Stimulated activated CD4-positive, alpha-beta T cell treated with anti-CD3 and anti-CD28 coated beads, Interleukin-15, amount 100 ng/mL, for 48 hours (primary cell): Measurements from ENCODE around the gene TBX20.

Experiments used
- DNase-seq, 2 donors: peaks; one replicate each; pipeline ENCODE4 v3.0.0-alpha.2; 2020; ENCODE audit warnings: low read depth in 2 of 2

TBX20 gene, protein sequence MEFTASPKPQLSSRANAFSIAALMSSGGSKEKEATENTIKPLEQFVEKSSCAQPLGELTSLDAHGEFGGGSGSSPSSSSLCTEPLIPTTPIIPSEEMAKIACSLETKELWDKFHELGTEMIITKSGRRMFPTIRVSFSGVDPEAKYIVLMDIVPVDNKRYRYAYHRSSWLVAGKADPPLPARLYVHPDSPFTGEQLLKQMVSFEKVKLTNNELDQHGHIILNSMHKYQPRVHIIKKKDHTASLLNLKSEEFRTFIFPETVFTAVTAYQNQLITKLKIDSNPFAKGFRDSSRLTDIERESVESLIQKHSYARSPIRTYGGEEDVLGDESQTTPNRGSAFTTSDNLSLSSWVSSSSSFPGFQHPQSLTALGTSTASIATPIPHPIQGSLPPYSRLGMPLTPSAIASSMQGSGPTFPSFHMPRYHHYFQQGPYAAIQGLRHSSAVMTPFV

DNA sequence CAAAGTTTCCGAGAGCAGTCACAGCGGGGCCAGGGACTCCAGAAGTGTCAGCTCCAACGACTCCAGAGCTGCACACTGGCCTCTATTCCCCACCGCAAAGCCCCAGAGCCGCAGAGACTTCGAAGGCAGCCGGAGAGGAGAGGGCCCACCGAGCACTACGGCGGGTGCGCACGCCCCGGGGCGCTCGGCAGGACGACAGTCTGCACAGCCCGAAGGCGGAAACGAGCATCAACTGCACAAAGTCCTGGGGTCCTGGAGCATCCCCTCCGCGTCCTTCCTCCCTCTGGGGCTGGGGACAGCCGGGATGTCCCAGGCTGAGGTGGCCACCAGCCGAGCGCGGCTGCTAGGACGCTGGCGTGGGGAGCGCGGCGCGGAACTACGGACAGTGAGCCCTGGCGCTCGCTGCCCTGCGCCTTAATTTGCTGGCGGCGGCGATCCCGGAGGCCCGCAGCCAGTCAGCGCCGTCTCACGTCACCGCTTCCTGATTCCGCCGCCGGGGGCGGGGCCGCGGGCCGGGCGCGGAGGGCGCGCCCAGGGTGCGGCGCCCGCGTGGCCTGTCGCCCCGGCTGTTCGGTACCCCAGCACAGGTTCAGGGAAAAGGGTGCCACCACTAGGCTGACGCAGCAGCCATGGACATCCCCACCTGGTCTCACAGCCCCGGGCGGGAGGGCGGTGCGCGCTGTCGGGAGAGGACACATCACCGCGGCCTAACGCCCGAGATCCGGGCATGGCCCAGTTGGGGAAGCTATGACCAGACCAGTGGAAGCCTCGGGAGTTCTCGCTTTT lies at the start of gene TBX20:
Gene TBX20 (minus strand): TSS at position 391 of the 786 bp plus-strand sequence. CDS start 480 bp downstream, outside the sequence.
- no peak for DNase-seq

DNA sequence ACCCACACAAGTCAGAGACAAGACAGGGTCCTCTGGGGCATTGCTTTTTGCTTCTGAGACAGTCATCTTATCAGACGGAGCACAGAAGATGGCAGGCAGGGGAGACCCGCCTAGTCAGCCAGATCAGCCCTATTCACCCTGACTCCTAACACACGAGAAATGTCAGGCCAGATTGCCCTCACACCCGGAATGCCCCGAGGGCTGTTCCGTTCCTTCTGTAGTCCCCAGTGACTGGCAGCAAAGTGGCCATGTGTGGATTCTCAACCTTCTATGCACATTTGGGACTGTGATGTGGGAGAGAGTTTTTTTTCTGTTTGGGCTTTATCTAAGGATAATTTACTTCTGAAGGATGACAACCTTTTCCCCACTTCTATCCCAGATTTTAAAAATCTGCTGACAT lies 35.5 kb upstream of the TBX20 start:
- no peak for DNase-seq

DNA sequence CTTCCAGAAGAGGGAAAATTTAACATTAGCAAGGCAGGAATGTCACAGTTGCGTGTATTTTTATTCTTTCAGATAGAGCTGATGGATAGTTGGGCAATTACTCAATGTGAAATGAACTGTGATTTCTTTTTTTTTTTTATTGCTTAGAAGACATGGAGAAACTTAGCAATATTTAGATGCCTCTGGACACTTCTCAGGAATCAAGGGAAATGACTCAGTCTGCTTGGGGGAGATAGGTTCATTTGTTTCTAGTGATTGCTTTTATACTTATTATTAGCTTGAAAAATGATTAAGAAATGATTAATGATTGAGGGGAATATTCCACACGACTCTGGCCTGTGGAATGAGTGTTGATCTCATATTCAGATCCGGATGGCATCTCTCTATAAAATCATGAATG lies 33.1 kb upstream of the TBX20 start:
- no peak for DNase-seq

DNA sequence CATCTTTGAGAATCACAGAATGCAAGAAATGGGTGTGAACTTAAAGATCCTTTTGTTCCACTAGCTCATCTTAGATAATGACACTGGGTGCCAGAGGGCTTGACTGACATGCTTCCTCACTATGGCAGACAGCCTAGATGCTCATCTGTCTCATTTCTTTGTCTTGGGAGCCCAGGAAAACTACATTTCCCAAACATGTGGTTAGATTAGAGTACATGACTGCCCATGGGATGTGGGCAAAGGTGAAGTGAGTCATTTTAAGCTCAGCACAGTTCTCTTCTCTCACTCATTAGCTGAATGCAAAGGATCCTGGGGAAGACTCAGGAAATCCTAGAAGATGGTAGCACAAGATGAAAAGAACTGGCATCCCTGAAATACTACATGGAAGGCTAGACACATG lies 32.5 kb upstream of the TBX20 start:
- no peak for DNase-seq

DNA sequence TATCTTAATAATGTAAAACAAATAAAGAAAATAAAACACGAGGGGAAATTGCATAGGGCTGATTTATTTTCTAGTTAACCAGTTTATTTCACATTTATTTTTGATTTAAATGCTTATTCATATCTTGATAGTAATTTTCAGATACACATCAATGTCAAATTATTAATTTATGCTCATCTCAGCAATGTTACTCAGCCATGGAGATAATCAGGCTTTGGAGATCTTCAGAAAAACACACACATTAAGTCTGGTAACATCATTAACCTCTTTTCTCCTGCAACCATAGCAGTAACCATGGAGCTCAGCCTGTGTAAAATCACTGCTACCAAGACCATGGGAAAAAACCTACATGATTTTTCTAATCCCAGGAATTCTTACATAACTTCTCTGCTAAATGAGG lies 31.9 kb upstream of the TBX20 start:
- no peak for DNase-seq

DNA sequence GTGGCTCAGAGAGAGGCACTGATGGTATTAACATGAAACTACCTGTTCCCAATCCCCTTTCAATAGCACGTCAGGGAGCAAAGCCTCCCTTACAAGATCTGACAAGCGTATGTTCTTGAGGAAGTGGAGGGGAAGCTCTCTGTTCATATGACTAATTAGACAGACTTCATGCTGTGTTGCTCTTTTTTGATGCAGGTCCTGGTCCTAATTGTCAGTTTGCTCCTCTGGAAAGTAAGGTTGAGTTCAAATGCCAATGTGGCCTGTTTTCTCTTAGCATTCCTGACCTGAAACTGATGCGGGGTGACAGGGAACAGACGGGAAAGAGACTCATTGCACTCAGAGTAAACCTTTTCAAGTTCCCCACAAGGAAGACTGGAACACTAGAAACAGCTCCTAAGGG lies 27.0 kb upstream of the TBX20 start:
- DNase-seq = no peak

DNA sequence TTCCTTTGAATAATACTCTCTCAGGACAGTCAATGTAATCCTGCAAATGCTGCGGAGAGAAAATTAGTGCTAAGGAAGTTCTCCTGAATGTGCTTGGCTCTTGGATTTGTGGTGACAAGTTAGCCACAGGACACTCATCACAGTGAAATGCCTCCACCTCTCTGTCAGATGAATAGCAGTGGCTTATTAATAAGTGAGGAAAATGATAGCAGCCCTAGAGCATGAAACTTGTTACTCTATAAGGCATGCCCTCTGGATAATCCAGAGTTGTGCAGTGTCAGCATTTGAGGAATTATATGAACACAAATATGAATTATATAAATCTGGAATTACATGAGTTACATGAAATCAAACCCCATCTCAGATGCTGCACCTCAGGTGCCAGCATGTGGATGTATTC lies 23.5 kb upstream of the TBX20 start:
- no peak for DNase-seq

DNA sequence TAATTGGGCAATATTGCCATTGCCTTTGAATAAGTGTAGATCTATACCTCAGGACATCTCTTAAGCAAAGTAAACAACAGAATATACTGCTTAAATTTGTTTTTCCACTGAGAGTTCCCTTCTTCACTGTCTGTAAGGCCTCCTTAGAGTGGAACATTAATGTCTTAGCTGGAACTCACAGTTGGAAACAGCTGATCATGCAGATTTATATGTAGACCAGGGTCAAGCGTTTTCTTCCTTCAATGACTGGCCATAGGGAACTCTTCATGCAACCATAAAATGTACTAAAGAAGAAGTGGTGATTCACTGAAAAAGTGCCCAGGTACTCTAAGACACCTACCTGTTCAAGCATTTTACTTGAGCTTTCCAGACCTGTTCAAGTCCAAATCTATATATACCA lies 18.3 kb upstream of the TBX20 start:
- DNase-seq = no peak

DNA sequence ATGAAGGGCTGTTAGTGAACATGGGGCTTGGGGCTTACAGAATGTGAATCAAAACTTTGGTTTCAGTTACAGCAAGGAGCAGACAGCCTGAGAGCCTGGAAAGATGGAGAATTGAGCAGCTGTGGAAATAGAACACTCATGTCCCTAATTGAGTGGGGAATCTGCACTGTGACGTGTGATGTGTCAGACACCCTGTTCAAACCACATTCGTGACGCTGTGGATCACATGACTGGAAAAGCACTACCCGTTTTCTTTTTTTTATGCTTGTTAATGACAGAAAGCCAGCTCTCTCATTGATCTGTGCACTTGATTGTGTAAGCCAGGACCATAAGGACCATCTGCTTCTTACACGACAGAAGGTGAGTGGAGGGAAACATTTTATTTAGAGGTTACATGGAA lies 15.1 kb upstream of the TBX20 start:
- no peak for DNase-seq

DNA sequence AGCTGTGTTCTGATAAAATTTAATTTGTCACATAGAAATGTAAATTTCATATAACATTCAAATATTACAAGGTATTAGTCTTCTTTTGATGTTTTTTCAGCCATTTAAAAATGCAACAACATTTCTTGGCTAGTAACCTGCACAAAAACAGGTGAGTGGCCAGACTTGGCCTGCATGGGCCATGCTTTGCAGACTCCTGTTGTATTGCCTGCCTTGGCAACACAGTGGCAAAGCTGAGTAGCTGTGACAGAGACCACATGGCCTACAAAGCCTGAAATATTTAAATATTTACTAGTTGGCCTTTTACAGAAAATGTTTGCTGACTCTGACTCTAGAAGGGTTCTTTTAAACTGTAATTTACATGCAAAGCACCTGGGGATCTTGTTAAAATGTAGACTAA lies 13.5 kb upstream of the TBX20 start:
- DNase-seq = no peak

DNA sequence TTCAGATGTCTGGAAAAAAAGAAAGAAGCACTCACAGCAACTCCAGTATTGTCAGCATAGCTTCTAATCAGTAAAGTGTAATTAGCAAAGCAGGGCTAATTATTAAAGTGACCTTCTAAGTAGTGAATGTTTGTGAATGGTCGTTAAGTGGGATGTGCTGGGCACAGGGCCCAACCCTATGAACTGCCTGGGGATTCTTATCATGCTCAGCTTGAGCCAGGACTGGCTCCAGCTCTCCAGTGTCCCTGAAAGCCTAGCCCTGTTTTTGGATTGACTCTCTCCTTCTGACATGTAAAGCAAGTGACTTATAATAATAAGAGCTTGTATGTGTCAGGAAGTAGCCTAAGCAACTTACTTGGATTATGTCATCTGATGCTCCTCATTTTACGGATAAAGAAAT lies 9.5 kb upstream of the TBX20 start:
- no peak for DNase-seq

DNA sequence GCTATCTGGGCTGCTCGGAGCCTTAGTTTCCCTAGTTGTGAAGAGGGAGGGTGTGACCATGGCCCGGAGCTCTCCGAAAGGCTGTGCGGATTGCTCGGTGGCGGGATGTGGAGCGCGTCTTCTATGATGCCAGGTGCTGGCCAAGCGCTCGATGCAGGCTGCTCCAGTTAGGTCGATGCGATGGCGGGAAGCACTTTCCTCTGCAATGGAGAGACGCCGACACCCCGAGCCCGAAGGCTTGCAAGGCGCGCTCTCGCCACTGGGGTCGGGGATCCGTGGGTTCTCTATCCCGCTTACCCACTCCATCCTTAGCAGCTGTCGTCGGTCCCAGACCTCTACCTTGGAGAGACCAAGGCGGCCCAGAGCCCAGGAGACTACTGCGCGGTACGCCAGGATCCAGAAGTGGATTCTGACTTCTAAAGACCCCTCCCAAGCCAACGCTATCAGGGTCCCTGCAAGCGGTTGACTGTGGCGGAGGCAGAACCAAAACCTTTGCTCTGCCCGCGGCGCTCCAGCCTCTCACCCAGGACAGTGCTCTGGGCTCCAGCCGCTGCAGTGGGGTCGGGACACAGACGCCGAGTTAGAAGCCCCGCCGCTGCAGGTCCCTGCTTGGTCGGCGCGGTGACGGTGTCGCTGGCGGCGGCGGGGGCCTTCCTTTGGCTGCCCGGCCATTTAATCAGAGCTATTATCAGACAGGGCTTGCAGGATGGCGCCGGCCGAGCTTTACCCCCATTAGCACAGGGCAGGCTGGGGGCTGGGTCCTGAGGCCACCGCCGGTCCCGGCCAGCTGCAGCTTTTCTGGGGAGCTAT lies 7.8 kb upstream of the TBX20 start:
- DNase-seq = no peak

DNA sequence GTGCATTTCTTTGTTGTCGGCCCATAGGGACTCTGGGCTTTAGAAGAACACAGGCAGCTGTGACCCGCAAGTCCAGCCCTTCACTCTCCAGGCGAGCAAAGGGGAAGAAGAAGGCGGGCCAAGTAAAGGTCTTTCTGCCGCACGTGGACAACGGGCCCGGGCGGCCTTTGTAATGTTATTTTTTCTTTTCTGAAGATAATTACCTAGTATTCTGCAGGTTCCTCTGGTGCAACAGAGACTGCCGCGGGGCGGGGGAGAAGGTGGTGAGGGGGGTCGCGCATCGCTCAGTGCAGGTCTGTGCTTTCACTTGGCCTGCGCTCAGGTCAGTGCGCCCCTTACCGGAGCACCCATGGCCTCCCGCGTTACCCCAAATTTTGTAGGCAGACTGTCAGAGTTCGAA lies 7.1 kb upstream of the TBX20 start:
- DNase-seq = no peak

DNA sequence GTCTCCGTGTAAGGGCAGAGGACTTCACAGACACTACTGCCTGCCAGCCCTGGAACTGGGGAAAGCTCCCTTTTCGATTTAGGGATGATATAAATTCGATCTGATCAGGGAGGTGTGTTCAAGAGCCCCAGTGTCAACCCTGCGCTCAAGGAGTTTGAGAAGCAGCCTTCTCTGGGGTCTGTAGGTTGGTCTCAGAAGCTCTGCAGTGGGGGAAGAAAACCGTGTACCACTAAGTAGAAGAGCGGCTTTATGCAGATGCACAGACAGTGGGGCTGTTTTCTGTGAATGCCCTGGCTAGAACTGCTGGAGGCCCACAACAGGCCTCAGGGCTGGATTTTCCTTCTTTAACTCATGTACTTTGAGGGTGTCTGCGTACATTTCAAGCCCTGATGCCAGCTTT lies 6.3 kb upstream of the TBX20 start:
- no peak for DNase-seq

DNA sequence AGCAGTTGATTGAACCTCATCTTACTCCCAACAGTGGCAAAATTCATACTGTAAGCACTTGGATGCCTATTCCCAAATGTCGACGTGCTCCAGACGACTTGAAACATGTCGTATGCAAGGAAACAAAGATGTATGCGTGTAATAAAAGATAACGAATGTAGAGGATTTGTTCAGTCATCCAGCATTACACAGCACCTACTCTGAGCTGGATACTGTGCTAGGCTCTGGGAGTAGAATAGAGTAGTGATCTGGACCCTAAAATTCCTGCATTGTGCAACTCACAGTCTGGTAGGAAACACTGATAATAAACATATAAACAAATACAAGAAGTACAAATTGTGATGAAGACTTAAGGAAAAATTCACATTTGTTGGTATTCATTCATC lies 5.6 kb upstream of the TBX20 start:
- DNase-seq = no peak

DNA sequence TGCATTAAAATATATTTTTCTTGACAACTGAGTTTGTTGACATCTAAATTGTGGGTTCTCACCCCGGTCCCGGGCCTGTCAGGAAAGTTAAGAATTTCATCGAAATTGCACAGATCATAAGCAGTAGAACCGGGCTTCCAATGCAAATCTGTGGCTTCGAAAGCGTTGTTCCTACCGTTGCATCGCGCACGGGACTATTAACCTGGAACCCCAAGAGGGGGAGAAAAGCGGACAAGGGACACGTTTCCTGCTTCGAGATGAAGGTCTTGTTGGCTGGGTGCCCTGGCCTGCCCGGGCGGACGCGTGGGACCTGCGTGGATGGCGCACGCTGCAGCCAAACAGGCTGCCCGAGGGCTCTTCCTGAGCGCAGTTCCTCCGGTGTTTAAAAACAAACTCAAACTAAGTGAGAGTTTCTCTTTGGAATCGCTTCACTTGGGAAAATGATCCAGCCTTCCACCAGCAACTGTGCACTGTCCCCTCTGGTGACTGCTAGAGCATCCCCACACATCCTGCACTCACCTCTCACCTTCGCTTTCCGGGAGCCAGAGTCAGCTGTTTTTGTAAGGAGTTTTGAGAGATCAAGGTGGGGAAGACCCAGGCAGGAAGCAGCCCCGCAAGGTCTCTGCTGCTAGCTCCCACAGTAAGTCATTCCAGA lies 5.1 kb upstream of the TBX20 start:
- DNase-seq = no peak

DNA sequence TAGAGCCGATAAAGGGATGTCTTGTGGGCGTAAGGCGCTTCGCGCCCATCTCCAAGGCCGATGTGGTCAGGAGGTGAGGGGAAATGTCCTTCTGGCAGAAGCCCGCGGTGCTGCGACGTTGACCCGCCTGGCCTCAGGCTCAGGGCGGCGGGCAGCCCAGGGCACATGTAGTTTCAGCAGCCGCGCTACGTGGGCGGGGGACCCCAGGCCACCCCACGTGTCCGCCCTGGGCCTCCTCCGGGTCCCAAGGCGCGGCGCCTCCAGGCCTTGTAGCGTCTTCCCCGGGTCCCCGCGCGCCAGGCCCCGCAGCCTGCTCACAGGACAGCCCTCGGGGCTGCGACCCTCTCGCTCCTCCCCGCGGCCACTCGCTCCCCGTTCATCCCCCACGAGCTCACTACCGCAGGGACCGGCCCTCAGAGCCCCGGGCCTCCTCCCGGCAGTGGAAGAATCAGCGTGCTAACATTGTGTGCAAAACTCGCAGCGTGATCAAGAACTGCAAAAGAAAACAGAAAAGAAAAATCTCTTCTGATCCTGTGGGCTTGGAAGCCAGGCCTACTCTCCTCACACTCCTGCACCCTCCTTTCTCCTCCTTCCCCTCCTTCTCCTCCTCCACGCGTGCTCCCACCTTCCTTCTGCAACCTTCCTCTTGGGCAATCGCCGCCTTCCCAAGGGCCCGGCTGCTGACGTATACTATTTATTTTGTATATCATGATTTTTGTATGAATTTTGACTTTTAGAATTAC lies 4.4 kb upstream of the TBX20 start:
- no peak for DNase-seq

DNA sequence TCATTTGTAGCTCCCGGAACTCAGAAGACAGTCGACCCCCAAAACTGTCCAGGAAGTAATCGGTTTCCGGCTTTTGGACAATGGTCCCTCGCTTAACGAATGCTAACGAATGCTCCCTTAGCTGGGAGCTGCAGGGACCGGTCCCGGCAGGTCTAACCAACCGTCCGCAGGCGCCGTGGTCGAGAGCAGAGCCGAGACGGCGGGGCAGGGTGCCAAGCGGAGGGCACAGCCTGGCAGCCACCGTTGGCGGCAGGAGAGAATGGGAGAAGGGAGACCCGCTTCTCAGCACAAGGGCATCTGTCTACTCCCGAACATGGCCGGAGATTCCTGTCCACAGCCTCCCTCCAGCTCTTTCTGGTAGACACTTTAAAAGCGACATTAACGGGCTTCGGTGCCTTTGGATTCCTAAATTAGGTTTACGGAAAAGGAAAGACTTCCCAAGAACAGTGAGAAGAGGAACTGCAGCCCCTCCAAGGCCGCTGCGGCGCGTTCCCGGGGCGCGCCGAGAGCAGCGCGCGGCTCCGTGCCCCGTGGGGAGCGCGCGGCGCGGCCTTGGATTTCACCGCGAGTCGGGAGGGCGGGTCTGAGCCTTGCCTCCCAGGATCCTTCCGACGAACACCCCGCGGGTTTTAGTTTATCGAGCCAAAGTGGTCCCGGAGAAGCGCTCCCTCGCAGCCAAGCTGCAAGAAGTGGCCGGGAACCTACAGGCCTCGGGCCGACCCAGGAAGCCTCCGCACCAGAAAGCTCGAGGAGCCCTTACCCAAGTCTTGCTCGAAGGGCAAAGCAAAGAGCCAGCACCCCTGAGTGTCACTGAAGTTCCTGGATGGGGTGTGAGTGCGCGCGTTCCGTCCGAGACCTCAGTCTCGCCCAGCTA lies 3.6 kb upstream of the TBX20 start:
- DNase-seq = no peak

DNA sequence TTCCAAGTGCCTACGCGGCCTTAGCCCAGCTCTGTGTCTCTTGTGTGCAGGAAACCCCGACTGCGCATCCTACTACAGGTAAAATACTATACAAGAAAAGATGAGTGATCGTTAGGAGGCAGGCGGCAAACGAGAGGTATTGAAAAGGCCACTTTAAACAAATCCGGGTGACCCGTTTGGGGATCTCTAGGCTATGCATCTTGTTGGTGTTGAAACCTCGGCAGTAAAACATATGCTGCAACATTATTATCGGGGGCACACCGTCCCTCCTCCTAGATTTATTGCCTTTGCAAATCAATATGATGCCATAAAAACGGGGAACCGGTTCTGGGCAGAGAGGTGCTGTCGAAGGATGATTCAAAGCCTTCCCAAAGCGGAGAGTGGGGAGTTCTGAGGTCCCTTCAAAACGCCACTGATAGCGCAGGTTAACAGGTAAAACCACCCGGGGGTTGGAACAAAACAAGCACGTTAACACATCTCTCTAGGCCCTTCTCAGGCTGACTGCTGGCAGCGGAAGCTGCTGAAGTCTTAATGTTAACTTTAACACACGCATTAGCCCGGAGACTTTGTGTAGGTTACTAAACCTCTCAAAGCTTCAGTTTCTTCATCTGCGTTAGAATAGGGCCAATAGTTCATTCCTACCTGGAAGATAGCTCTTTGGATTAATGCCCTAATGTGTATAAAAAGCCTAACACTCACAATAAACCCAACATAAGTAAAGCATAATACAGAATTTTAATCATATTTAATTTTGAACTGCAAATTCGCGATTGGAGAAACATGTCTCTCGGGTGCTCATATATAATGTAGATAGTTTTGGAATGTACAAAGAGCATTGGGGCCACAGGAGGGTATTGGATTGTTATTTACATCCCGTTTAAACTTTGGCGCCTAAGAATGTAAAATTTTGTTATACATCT lies 2.6 kb upstream of the TBX20 start:
- no peak for DNase-seq
